Uterus (tissue), 4 donors: Measurements from ENCODE around the gene INPP5A. TPM values are rescaled to one million over a fixed set of nuclear protein-coding genes. Genes with fewer than 3 reads are reported as not detected.

Experiments used
- DNase-seq, 2 donors: peaks; one replicate each; pipeline ENCODE4 v3.0.0-alpha.2; 2019 to 2020
- H3K27ac ChIP-seq, 2 donors: fragments of 200-600 bp; sonication (generic); 1 replicate in 1 of 2; 2 replicates in 1 of 2; pipeline ENCODE4 v1.5.1; 2016 to 2018
- H3K27me3 ChIP-seq, 2 donors: fragments of 200-600 bp; sonication (generic); one replicate each; pipeline ENCODE4 v1.5.1; 2018 to 2019; ENCODE audit warnings: control low read depth in 1 of 2
- H3K36me3 ChIP-seq, 2 donors: fragments of 200-600 bp; sonication (generic); one replicate each; pipeline ENCODE4 v1.5.1; 2019; ENCODE audit warnings: control low read depth in 1 of 2
- H3K4me1 ChIP-seq, 2 donors: fragments of 200-600 bp; sonication (generic); one replicate each; pipeline ENCODE4 v1.5.1; 2018 to 2019; ENCODE audit warnings: control low read depth in 1 of 2
- H3K4me3 ChIP-seq, 2 donors: fragments of 200-600 bp; sonication (generic); 1 replicate in 1 of 2; 2 replicates in 1 of 2; pipeline ENCODE4 v1.5.1; 2018 to 2019; ENCODE audit warnings: mild to moderate bottlenecking in 1 of 2
- H3K9me3 ChIP-seq, 2 donors: fragments of 200-600 bp; sonication (generic); one replicate each; pipeline ENCODE4 v1.5.1; 2019; ENCODE audit warnings: control low read depth in 1 of 2
- CTCF ChIP-seq, 4 experiments: fragments of 200-600 bp in 2 of 4; fragments of 450-650 bp in 2 of 4; sonication (generic) in 2 of 4; IDR thresholded peaks; one replicate each; pipeline ENCODE4 v1.5.1; 2016 to 2019; ENCODE audit warnings: antibody characterized with exemption in 4 of 4, mild to moderate bottlenecking in 2 of 4, moderate library complexity in 1 of 4
- POLR2A ChIP-seq, 2 donors: fragments of 450-650 bp; IDR thresholded peaks; one replicate each; pipeline ENCODE4 v1.6.1; 2016; ENCODE audit warnings: antibody characterized with exemption in 2 of 2, mild to moderate bottlenecking in 1 of 2, moderate library complexity in 1 of 2
- intact Hi-C: fragments of 100-400 bp; cut with DNase I; formaldehyde crosslinking; loops from one replicate; pipeline ENCODE4 v1.15.1; 2023; ENCODE audit warnings: low total_unique reads
- total RNA-seq, 4 donors: library from RNA; depleted of rRNA in 3 of 4; stranded (reverse); fragments of >200 nt in 3 of 4; gene quantifications; one replicate each; pipeline versions ENCODE4 v1.1.0 to v1.2.4, GENCODE V29; 2014 to 2023
- donor health status: DM: yes; HTN: yes; CAD: no.

The INPP5A gene
- total RNA-seq, 4 donors from 2014 or later: 22.5 to 160 (median 93.2) TPM

GRCh38 chr10:132514821-132515520, 22.6 kb upstream of the INPP5A start:
- no peaks in the 10 kb centered on the region for H3K9me3 ChIP-seq
- peak overlapping the region; percentile 93 to 96 for H3K27ac ChIP-seq
- peak in 1 of 2 donors; percentile 46 for DNase-seq
- intact Hi-C loops: no loop called here
- H3K4me1 ChIP-seq: peaks cover 16 to 42% of the 10 kb centered on the region in 2 donors
- H3K4me3 ChIP-seq: no peak overlapping the region
- TF ChIP-seq CTCF (IDR thresholded peaks at IDR 0.05) (no peak), POLR2A (IDR thresholded peaks at IDR 0.05) (no peak)
- no peaks in the 10 kb centered on the region for H3K27me3 ChIP-seq
- H3K36me3 ChIP-seq: no peaks in the 10 kb centered on the region

GRCh38 chr10:132515811-132516726, 21.5 kb upstream of the INPP5A start:
- Histone ChIP-seq H3K27ac (peak overlapping the region; percentile 93 to 96), H3K4me1 (peaks cover 16 to 47% of the 10 kb centered on the region in 2 donors), H3K36me3 (no peaks in the 10 kb centered on the region), H3K27me3 (no peaks in the 10 kb centered on the region), H3K9me3 (no peaks in the 10 kb centered on the region), H3K4me3 (no peak overlapping the region)
- DNase-seq: peak in 1 of 2 donors; percentile 36
- no peak for TF ChIP-seq POLR2A (IDR thresholded peaks at IDR 0.05)
- TF ChIP-seq CTCF (IDR thresholded peaks at IDR 0.05): no peak
- intact Hi-C loops: no loop called here

GRCh38 chr10:132516771-132517725, 20.5 kb upstream of the INPP5A start:
- Histone ChIP-seq H3K4me1 (peaks cover 16 to 46% of the 10 kb centered on the region in 2 donors), H3K9me3 (no peaks in the 10 kb centered on the region), H3K27me3 (no peaks in the 10 kb centered on the region)

GRCh38 chr10:132517951-132518521, 19.6 kb upstream of the INPP5A start:
- TF ChIP-seq CTCF (IDR thresholded peaks at IDR 0.05) (no peak), POLR2A (IDR thresholded peaks at IDR 0.05) (no peak)
- Histone ChIP-seq H3K9me3 (no peaks in the 10 kb centered on the region), H3K4me1 (peaks cover 16 to 44% of the 10 kb centered on the region in 2 donors), H3K4me3 (peak overlapping the region in 1 of 2 donors; percentile 13), H3K36me3 (no peaks in the 10 kb centered on the region), H3K27ac (peak overlapping the region; percentile 93 to 96), H3K27me3 (no peaks in the 10 kb centered on the region)
- intact Hi-C loops: no loop called here
- peak; percentile 50 to 51 for DNase-seq

More at GRCh38 chr10:132516771-132517725, 20.5 kb upstream of the INPP5A start:
- intact Hi-C loops: no loop called here
- H3K27ac ChIP-seq: peak overlapping the region; percentile 93 to 96
- H3K36me3 ChIP-seq: no peaks in the 10 kb centered on the region
- peak overlapping the region in 1 of 2 donors; percentile 13 for H3K4me3 ChIP-seq
- DNase-seq: peak; percentile 98
- TF ChIP-seq POLR2A (IDR thresholded peaks at IDR 0.05) (peak in 1 of 2 donors; percentile 32), CTCF (IDR thresholded peaks at IDR 0.05) (peak in 1 of 4 experiments; percentile 4)
